Right lobe of liver (tissue), 6 donors: ENCODE measurements around the gene PER2. TPM values are rescaled to one million over a fixed set of nuclear protein-coding genes. Genes with fewer than 3 reads are reported as not detected.

Experiments
- ATAC-seq, 4 donors: fragments of 200-7000 bp; cut with Tn5 transposase; one replicate each; pipeline ENCODE4 v1.9.1; 2020; ENCODE audit warnings: mild to moderate bottlenecking in 4 of 4, moderate library complexity in 4 of 4
- DNase-seq, 3 donors: peaks; one replicate each; pipeline ENCODE4 v3.0.0-alpha.2; 2020
- H3K27ac ChIP-seq, 3 donors: fragments of 200-600 bp; one replicate each; pipeline ENCODE4 v1.8.0; 2022
- H3K27me3 ChIP-seq, 2 donors: fragments of 200-600 bp; one replicate each; pipeline ENCODE4 v1.8.0; 2022
- H3K36me3 ChIP-seq, 4 donors: fragments of 200-600 bp; sonication (generic) in 1 of 4; one replicate each; pipeline versions ENCODE4 v1.5.1 to v1.8.0; 2017 to 2022; ENCODE audit warnings: control low read depth in 1 of 4
- H3K4me1 ChIP-seq, 4 donors: fragments of 200-600 bp; sonication (generic) in 1 of 4; one replicate each; pipeline versions ENCODE4 v1.5.1 to v1.8.0; 2017 to 2022; ENCODE audit warnings: control low read depth in 1 of 4
- H3K4me3 ChIP-seq, 3 donors: fragments of 200-600 bp; one replicate each; pipeline ENCODE4 v1.8.0; 2022
- H3K9me3 ChIP-seq, 4 donors: fragments of 200-600 bp; sonication (generic) in 1 of 4; one replicate each; pipeline versions ENCODE4 v1.5.1 to v1.8.0; 2017 to 2022; ENCODE audit warnings: control low read depth in 1 of 4
- CTCF ChIP-seq, 4 donors: fragments of 200-600 bp in 3 of 4; fragments of 450-650 bp in 1 of 4; IDR thresholded peaks; one replicate each; pipeline versions ENCODE4 v1.5.1 to v1.8.0; 2016 to 2022; ENCODE audit warnings: antibody characterized with exemption in 4 of 4, mild to moderate bottlenecking in 2 of 4
- POLR2A ChIP-seq: fragments of 450-650 bp; IDR thresholded peaks from one replicate; pipeline ENCODE4 v1.6.1; 2017; ENCODE audit warnings: antibody characterized with exemption, mild to moderate bottlenecking
- WGBS: methylation state at CpG from one replicate; pipeline ENCODE4 v1.1.6; 2018; ENCODE audit warnings: low coverage, low lambda C conversion rate; ENCODE audit not compliant: insufficient coverage; ENCODE audit errors: missing lambda C conversion rate; 5-methylcytosine and 5-hydroxymethylcytosine counted together
- intact Hi-C, 2 donors: fragments of 100-400 bp; cut with DNase I; formaldehyde crosslinking; loops; one replicate each; pipeline versions ENCODE4 v1.11.2 to v1.14.1; 2022
- total RNA-seq, 6 experiments: library from RNA; depleted of rRNA in 2 of 6; stranded (reverse); fragments of >200 nt in 2 of 6; fragmentation: NEBNext Ultra II Directional in 3 of 6; extraction: Animal tissue kit (Norgen Biotek cat#: 25700) in 3 of 6; gene quantifications; one replicate each; pipeline versions ENCODE4 v1.1.0 to v1.2.4, GENCODE V29; 2016 to 2023
- donor health status: DM: no; HTN: yes; CAD: no.
- donor health status: DM: no; HTN: no; CAD: no.
- donor health status: DM: no; HTN: no; CAD: no.
- donor health status: DM: no; HTN: yes; CAD: no.
- donor health status: DM: no; HTN: yes; CAD: no.

The PER2 gene
- total RNA-seq, 6 experiments from 2014 or later: 4.5 to 12.5 (median 6.1) TPM

- Histone ChIP-seq H3K9me3 (no peaks in the 10 kb centered on the region), H3K4me3 (no peak overlapping the region), H3K27me3 (no peaks in the 10 kb centered on the region), H3K27ac (no peak overlapping the region), H3K36me3 (no peaks in the 10 kb centered on the region), H3K4me1 (peaks cover 0 to 34% (median 12%) of the 10 kb centered on the region in 4 donors)
- no peak for TF ChIP-seq CTCF (IDR thresholded peaks at IDR 0.05)
- no peak for TF ChIP-seq POLR2A
- intact Hi-C loops: no loop called here
- WGBS: no CpG with 5 or more reads among the region's 5 CpGs
- peak in 1 of 3 donors; percentile 41 for DNase-seq
- ATAC-seq: no peak
Measured at GRCh38 chr2:238290715-238291549, 2.5 kb upstream of the PER2 start.

- TF ChIP-seq POLR2A (no peak), CTCF (IDR thresholded peaks at IDR 0.05) (no peak)
Measured at GRCh38 chr2:238290091-238290509, 1.7 kb upstream of the PER2 start.

GRCh38 chr2:238289574-238289973, 1.2 kb upstream of the PER2 start:
- peak overlapping the region in 1 of 3 donors; percentile 74 for H3K4me3 ChIP-seq
- no peaks in the 10 kb centered on the region for H3K36me3 ChIP-seq
- intact Hi-C loops: no loop called here
- no peak overlapping the region for H3K27ac ChIP-seq
- ATAC-seq (no peak), DNase-seq (peak in 1 of 3 donors; percentile 54)
- TF ChIP-seq CTCF (IDR thresholded peaks at IDR 0.05) (no peak), POLR2A (no peak)
- H3K27me3 ChIP-seq: no peaks in the 10 kb centered on the region
- no peaks in the 10 kb centered on the region for H3K9me3 ChIP-seq
- 45% methylated on average over 4 of the region's 13 CpGs for WGBS
- peaks cover 0 to 42% (median 15%) of the 10 kb centered on the region in 4 donors for H3K4me1 ChIP-seq

More at GRCh38 chr2:238290091-238290509, 1.7 kb upstream of the PER2 start:
- no peak overlapping the region for H3K4me3 ChIP-seq
- H3K27ac ChIP-seq: no peak overlapping the region
- no peak for ATAC-seq
- WGBS: 52% methylated on average over 6 of the region's 8 CpGs
- no peaks in the 10 kb centered on the region for H3K36me3 ChIP-seq
- no peaks in the 10 kb centered on the region for H3K9me3 ChIP-seq
- DNase-seq: peak in 1 of 3 donors; percentile 53
- H3K27me3 ChIP-seq: no peaks in the 10 kb centered on the region
- intact Hi-C loops: no loop called here
- H3K4me1 ChIP-seq: peaks cover 0 to 42% (median 16%) of the 10 kb centered on the region in 4 donors

- peaks cover 0 to 42% (median 15%) of the 10 kb centered on the region in 4 donors for H3K4me1 ChIP-seq
- ATAC-seq (peak; percentile 71 to 83 (median 78)), DNase-seq (peak; percentile 96 to 98 (median 98))
- TF ChIP-seq POLR2A (peak; percentile 87), CTCF (IDR thresholded peaks at IDR 0.05) (peak in 2 of 4 donors; percentile 19 to 25)
- H3K27me3 ChIP-seq: no peaks in the 10 kb centered on the region
- H3K4me3 ChIP-seq: peak overlapping the region; percentile 65 to 74 (median 72)
- WGBS: 2% methylated on average over 39 of the region's 108 CpGs
- no peaks in the 10 kb centered on the region for H3K9me3 ChIP-seq
- peak overlapping the region; percentile 94 to 99 (median 94) for H3K27ac ChIP-seq
- H3K36me3 ChIP-seq: no peaks in the 10 kb centered on the region
- intact Hi-C loops: no loop called here
Measured at GRCh38 chr2:238288650-238289573, 502 bp upstream of the PER2 start.
